HEK293 (cell line): Measurements from ENCODE around the gene EPHB1.

ENCODE experiments used
- CTCF ChIA-PET: fragments of 350-600 bp; formaldehyde crosslinking; extraction: SDS; loops from one replicate; lab custom pipeline; 2021; ENCODE audit warnings: antibody characterized with exemption; lab: Yijun Ruan, JAX
- POLR2A ChIA-PET: fragments of 300-600 bp; formaldehyde crosslinking; extraction: SDS; loops from one replicate; lab custom pipeline; 2020; ENCODE audit warnings: antibody characterized with exemption, inconsistent platforms; lab: Yijun Ruan, JAX
- H3K27ac ChIP-seq: fragments of 200-500 bp; sonication (Bioruptor generic); 2 replicates; pipeline ENCODE4 v1.5.1; 2014; ENCODE audit warnings: low read depth, low read length, control low read depth, inconsistent platforms; ENCODE audit errors: extremely low read depth
- H3K36me3 ChIP-seq, 2 experiments: fragments of 200-500 bp in 1 of 2; sonication (Bioruptor generic) in 1 of 2; 1 replicate in 1 of 2; 2 replicates in 1 of 2; pipeline ENCODE4 v1.5.1; 2014 to 2017; ENCODE audit warnings: inconsistent platforms in 2 of 2, low read length in 2 of 2; ENCODE audit not compliant: control insufficient read depth in 2 of 2, insufficient read depth in 1 of 2
- H3K4me1 ChIP-seq: fragments of 200-500 bp; sonication (Bioruptor generic); 2 replicates; pipeline ENCODE4 v1.5.1; 2014; ENCODE audit warnings: mild to moderate bottlenecking, low read length, inconsistent platforms; ENCODE audit not compliant: control insufficient read depth, insufficient read depth
- H3K4me3 ChIP-seq: 2 replicates; pipeline ENCODE4 v1.5.1; 2011; ENCODE audit warnings: low read depth, mild to moderate bottlenecking, control low read depth, low read length, moderate library complexity
- H3K9me3 ChIP-seq: fragments of 200-500 bp; sonication (Bioruptor generic); 2 replicates; pipeline ENCODE4 v1.5.1; 2014; ENCODE audit warnings: low read depth, low read length, inconsistent platforms; ENCODE audit not compliant: control insufficient read depth, insufficient read depth
- AEBP2 ChIP-seq: fragments of 450-650 bp; formaldehyde crosslinking; IDR thresholded peaks from 2 replicates; pipeline ENCODE4 v1.5.1; 2016; ENCODE audit warnings: missing biosample characterization, missing genetic modification characterization, borderline replicate concordance
- GLI2 ChIP-seq: fragments of 450-650 bp; formaldehyde crosslinking; IDR thresholded peaks from 2 replicates; pipeline ENCODE4; 2017; ENCODE audit warnings: missing biosample characterization, missing genetic modification characterization, low read depth, borderline replicate concordance
- GLI4 ChIP-seq: fragments of 450-650 bp; formaldehyde crosslinking; IDR thresholded peaks from 2 replicates; pipeline ENCODE4 v1.5.1; 2016; ENCODE audit warnings: missing biosample characterization, missing genetic modification characterization
- HOXD13 ChIP-seq: sonication (generic); formaldehyde crosslinking; IDR thresholded peaks from 2 replicates; pipeline ENCODE4 v1.8.0; 2022; ENCODE audit warnings: missing genetic modification reagents, borderline replicate concordance
- SP3 ChIP-seq: fragments of 450-650 bp; formaldehyde crosslinking; IDR thresholded peaks from 2 replicates; pipeline ENCODE4 v1.5.1; 2016; ENCODE audit warnings: missing biosample characterization, missing genetic modification characterization
- WT1 ChIP-seq: fragments of 450-650 bp; formaldehyde crosslinking; IDR thresholded peaks from 2 replicates; pipeline ENCODE4 v1.5.1; 2016; ENCODE audit warnings: missing biosample characterization, missing genetic modification characterization
- ZIC2 ChIP-seq: fragments of 450-650 bp; formaldehyde crosslinking; IDR thresholded peaks from 2 replicates; pipeline ENCODE4 v1.5.1; 2016; ENCODE audit warnings: missing biosample characterization, missing genetic modification characterization
- ZNF18 ChIP-seq: fragments of 450-650 bp; formaldehyde crosslinking; IDR thresholded peaks from 2 replicates; pipeline ENCODE4 v1.5.1; 2016; ENCODE audit warnings: missing biosample characterization, missing genetic modification characterization
- ZNF19 ChIP-seq: fragments of 450-650 bp; formaldehyde crosslinking; IDR thresholded peaks from 2 replicates; pipeline ENCODE4; 2016; ENCODE audit warnings: missing biosample characterization, missing genetic modification characterization, low read depth
- ZNF239 ChIP-seq: fragments of 450-650 bp; formaldehyde crosslinking; IDR thresholded peaks from 2 replicates; pipeline ENCODE4 v1.5.1; 2016; ENCODE audit warnings: missing biosample characterization, missing genetic modification characterization
- ZNF354C ChIP-seq: fragments of 450-650 bp; formaldehyde crosslinking; IDR thresholded peaks from 2 replicates; pipeline ENCODE4 v1.5.1; 2016; ENCODE audit warnings: missing biosample characterization, missing genetic modification characterization, low read depth, borderline replicate concordance
- ZNF514 ChIP-seq: fragments of 450-650 bp; formaldehyde crosslinking; IDR thresholded peaks from 2 replicates; pipeline ENCODE4 v1.5.1; 2016; ENCODE audit warnings: missing biosample characterization, missing genetic modification characterization
- ZNF560 ChIP-seq: fragments of 450-650 bp; formaldehyde crosslinking; IDR thresholded peaks from 2 replicates; pipeline ENCODE4 v1.5.1; 2017; ENCODE audit warnings: missing biosample characterization, missing genetic modification characterization, borderline replicate concordance
- ZNF792 ChIP-seq: fragments of 450-650 bp; formaldehyde crosslinking; IDR thresholded peaks from 2 replicates; pipeline ENCODE4 v1.5.1; 2016; ENCODE audit warnings: missing biosample characterization, missing genetic modification characterization
- TF ChIP-seq, protein P1 (sequence below): fragments of 450-650 bp; formaldehyde crosslinking; IDR thresholded peaks from 2 replicates; pipeline ENCODE4 v1.5.1; 2016; ENCODE audit warnings: missing biosample characterization, missing genetic modification characterization
- TF ChIP-seq, protein P2 (sequence below): fragments of 450-650 bp; formaldehyde crosslinking; IDR thresholded peaks from 2 replicates; pipeline ENCODE4 v1.5.1; 2016; ENCODE audit warnings: missing biosample characterization, missing genetic modification characterization
- TF ChIP-seq, protein P3 (sequence below): fragments of 450-650 bp; formaldehyde crosslinking; IDR thresholded peaks from 2 replicates; pipeline ENCODE4 v1.5.1; 2016; ENCODE audit warnings: missing biosample characterization, missing genetic modification characterization
- TF ChIP-seq, protein P4 (sequence below): fragments of 450-650 bp; formaldehyde crosslinking; IDR thresholded peaks from 2 replicates; pipeline ENCODE4 v1.5.1; 2017; ENCODE audit warnings: missing biosample characterization, missing genetic modification characterization

Gene EPHB1

GRCh38 chr3:134959516-134959915 lies 164.5 kb downstream of the EPHB1 start:
- TF ChIP-seq ZNF19 (tag by site-specific recombination), result no peak
- TF ChIP-seq, protein P1, sequence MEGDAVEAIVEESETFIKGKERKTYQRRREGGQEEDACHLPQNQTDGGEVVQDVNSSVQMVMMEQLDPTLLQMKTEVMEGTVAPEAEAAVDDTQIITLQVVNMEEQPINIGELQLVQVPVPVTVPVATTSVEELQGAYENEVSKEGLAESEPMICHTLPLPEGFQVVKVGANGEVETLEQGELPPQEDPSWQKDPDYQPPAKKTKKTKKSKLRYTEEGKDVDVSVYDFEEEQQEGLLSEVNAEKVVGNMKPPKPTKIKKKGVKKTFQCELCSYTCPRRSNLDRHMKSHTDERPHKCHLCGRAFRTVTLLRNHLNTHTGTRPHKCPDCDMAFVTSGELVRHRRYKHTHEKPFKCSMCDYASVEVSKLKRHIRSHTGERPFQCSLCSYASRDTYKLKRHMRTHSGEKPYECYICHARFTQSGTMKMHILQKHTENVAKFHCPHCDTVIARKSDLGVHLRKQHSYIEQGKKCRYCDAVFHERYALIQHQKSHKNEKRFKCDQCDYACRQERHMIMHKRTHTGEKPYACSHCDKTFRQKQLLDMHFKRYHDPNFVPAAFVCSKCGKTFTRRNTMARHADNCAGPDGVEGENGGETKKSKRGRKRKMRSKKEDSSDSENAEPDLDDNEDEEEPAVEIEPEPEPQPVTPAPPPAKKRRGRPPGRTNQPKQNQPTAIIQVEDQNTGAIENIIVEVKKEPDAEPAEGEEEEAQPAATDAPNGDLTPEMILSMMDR, result no peak
- TF ChIP-seq ZNF239 (tag by site-specific recombination), result no peak
- no peak for TF ChIP-seq ZIC2 (tag by site-specific recombination)
- no peak for TF ChIP-seq GLI4 (tag by site-specific recombination)
- no peak for TF ChIP-seq ZNF514 (tag by site-specific recombination)
- no peaks in the 10 kb centered on the region for H3K36me3 ChIP-seq
- H3K9me3 ChIP-seq, result no peaks in the 10 kb centered on the region
- H3K4me3 ChIP-seq, result no peak overlapping the region
- no peaks in the 10 kb centered on the region for H3K4me1 ChIP-seq
- POLR2A ChIA-PET, result no interaction called here
- no peak overlapping the region for H3K27ac ChIP-seq
- CTCF ChIA-PET, result interaction anchor here (1.1 kb wide), 1 partner anchor 12 kb away, joined by 3 read pairs; no protein-coding TSS in a partner anchor

GRCh38 chr3:134964226-134964625 lies 169.2 kb downstream of the EPHB1 start:
- Histone ChIP-seq H3K36me3 (no peaks in the 10 kb centered on the region), H3K4me3 (no peak overlapping the region), H3K9me3 (no peaks in the 10 kb centered on the region; the same call in 1 of the 2 replicates), H3K4me1 (no peaks in the 10 kb centered on the region), H3K27ac (no peak overlapping the region)
- POLR2A ChIA-PET, result no interaction called here
- CTCF ChIA-PET, result no interaction called here
- no peak for TF ChIP-seq GLI2
- TF ChIP-seq ZNF18 (tag by site-specific recombination), result no peak

GRCh38 chr3:134965865-134966481 lies 170.9 kb downstream of the EPHB1 start:
- Histone ChIP-seq H3K27ac (no peak overlapping the region), H3K4me3 (no peak overlapping the region), H3K36me3 (no peaks in the 10 kb centered on the region), H3K4me1 (no peaks in the 10 kb centered on the region), H3K9me3 (no peaks in the 10 kb centered on the region; the same call in 1 of the 2 replicates)
- ChIA-PET CTCF (no interaction called here), POLR2A (no interaction called here)
- no peak for TF ChIP-seq AEBP2

DNA sequence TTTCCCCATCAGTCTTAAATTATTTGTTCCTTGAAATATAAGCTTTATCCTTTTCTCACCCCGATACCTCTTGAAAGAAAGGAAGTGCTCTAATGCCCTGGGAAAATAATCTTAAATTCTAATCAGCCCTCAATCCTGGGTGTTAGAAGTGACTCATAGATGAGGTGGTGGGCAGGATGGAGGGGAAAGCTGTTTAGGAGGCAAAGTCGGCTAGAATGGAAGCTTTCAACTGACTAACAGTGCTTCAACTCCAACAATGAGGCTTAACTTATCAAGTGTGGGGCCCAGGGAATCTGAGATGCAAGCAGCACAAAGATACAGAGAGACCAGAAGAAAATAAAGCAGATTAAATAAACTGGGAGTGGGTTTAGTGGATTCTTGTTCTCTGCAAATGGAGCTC lies 175.8 kb downstream of the EPHB1 start:
- H3K4me3 ChIP-seq, result no peak overlapping the region
- H3K27ac ChIP-seq, result no peak overlapping the region
- no peaks in the 10 kb centered on the region for H3K4me1 ChIP-seq
- no peaks in the 10 kb centered on the region; the same call in 1 of the 2 replicates for H3K9me3 ChIP-seq
- ChIA-PET CTCF (no interaction called here), POLR2A (no interaction called here)
- H3K36me3 ChIP-seq, result no peaks in the 10 kb centered on the region
- TF ChIP-seq, protein P2, sequence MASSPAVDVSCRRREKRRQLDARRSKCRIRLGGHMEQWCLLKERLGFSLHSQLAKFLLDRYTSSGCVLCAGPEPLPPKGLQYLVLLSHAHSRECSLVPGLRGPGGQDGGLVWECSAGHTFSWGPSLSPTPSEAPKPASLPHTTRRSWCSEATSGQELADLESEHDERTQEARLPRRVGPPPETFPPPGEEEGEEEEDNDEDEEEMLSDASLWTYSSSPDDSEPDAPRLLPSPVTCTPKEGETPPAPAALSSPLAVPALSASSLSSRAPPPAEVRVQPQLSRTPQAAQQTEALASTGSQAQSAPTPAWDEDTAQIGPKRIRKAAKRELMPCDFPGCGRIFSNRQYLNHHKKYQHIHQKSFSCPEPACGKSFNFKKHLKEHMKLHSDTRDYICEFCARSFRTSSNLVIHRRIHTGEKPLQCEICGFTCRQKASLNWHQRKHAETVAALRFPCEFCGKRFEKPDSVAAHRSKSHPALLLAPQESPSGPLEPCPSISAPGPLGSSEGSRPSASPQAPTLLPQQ, result no peak
- TF ChIP-seq, protein P3, sequence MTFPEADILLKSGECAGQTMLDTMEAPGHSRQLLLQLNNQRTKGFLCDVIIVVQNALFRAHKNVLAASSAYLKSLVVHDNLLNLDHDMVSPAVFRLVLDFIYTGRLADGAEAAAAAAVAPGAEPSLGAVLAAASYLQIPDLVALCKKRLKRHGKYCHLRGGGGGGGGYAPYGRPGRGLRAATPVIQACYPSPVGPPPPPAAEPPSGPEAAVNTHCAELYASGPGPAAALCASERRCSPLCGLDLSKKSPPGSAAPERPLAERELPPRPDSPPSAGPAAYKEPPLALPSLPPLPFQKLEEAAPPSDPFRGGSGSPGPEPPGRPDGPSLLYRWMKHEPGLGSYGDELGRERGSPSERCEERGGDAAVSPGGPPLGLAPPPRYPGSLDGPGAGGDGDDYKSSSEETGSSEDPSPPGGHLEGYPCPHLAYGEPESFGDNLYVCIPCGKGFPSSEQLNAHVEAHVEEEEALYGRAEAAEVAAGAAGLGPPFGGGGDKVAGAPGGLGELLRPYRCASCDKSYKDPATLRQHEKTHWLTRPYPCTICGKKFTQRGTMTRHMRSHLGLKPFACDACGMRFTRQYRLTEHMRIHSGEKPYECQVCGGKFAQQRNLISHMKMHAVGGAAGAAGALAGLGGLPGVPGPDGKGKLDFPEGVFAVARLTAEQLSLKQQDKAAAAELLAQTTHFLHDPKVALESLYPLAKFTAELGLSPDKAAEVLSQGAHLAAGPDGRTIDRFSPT (tag by site-specific recombination), result no peak
- TF ChIP-seq SP3 (tag by site-specific recombination) (no peak), ZNF354C (no peak), ZNF792 (no peak), HOXD13 (CRISPR knock-in tag) (no peak), WT1 (tag by site-specific recombination) (no peak), ZNF560 (tag by site-specific recombination) (no peak)
- TF ChIP-seq, protein P4, sequence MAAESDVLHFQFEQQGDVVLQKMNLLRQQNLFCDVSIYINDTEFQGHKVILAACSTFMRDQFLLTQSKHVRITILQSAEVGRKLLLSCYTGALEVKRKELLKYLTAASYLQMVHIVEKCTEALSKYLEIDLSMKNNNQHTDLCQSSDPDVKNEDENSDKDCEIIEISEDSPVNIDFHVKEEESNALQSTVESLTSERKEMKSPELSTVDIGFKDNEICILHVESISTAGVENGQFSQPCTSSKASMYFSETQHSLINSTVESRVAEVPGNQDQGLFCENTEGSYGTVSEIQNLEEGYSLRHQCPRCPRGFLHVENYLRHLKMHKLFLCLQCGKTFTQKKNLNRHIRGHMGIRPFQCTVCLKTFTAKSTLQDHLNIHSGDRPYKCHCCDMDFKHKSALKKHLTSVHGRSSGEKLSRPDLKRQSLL (tag by site-specific recombination), result no peak
